HCT116 (cell line): Measurements from ENCODE around the gene SCFD2. TPM values are rescaled to one million over a fixed set of nuclear protein-coding genes. Genes with fewer than 3 reads are reported as not detected.
"Not testable (repeated sequence)": the region's sequence is repeated elsewhere in the genome, so short reads cannot be mapped to it uniquely, and the experiment has no call there.

ENCODE experiments used
- ATAC-seq: fragments of 200-7000 bp; cut with Tn5 transposase; 2 replicates; pipeline ENCODE4 v1.9.1; 2020; ENCODE audit warnings: mild to moderate bottlenecking, moderate library complexity
- BruUV-seq: library from RNA; stranded (reverse); fragments of 400-500 nt; replicated peaks from 2 replicates; lab custom pipeline; 2021; lab: Mats Ljungman, UMichigan
- CTCF ChIA-PET: fragments of 300-600 bp; sonication (Branson Sonifier 250); formaldehyde crosslinking; loops from one replicate; lab custom pipeline; 2021; ENCODE audit warnings: antibody characterized with exemption; lab: Charles Lee
- POLR2A ChIA-PET: fragments of 300-600, 350-600 bp; sonication (Branson Sonifier 250); formaldehyde crosslinking; loops from one replicate; lab custom pipeline; 2021; ENCODE audit warnings: antibody characterized with exemption; lab: Charles Lee
- RAD21 ChIA-PET, 2 experiments: fragments of 300-600 bp; sonication (Branson Sonifier 250); formaldehyde crosslinking; loops; one replicate each; lab custom pipeline; 2023; ENCODE audit warnings: low total read pairs in 2 of 2; ENCODE audit not compliant: uncharacterized antibody in 2 of 2, unreplicated experiment in 2 of 2, low non-redundant PET in 1 of 2; lab: Charles Lee
- DNase-seq: peaks from one replicate; pipeline ENCODE4 v3.0.0-alpha.2; 2010; ENCODE audit warnings: low read depth, low spot score
- H2AFZ ChIP-seq: fragments of 200-600 bp; shearing (Covaris generic), sonication (generic); 2 replicates; pipeline ENCODE4 v1.6.1; 2017; ENCODE audit warnings: low read depth, mixed run types, mixed read lengths, antibody characterized with exemption, low read length; ENCODE audit not compliant: poor library complexity, severe bottlenecking
- H3K27ac ChIP-seq: 2 replicates; pipeline ENCODE4 v1.5.1; 2012; ENCODE audit warnings: low read depth, low read length
- H3K27me3 ChIP-seq: fragments of 200-600 bp; sonication (generic); 2 replicates; pipeline ENCODE4 v1.6.1; 2016; ENCODE audit warnings: mixed run types, low read length, mixed read lengths; ENCODE audit not compliant: insufficient read depth
- H3K36me3 ChIP-seq, 2 experiments: fragments of 200-500 bp in 1 of 2; fragments of 200-600 bp in 1 of 2; sonication (Bioruptor generic) in 1 of 2; sonication (generic) in 1 of 2; 2 replicates each; pipeline versions ENCODE4 v1.5.1 to v1.6.1; 2014 to 2016; ENCODE audit warnings: low read length in 2 of 2, inconsistent platforms in 1 of 2, mixed read lengths in 1 of 2, mixed run types in 1 of 2; ENCODE audit not compliant: insufficient read depth in 2 of 2, control insufficient read depth in 1 of 2
- H3K4me1 ChIP-seq, 2 experiments: fragments of 200-600 bp in 1 of 2; sonication (generic) in 1 of 2; 2 replicates each; pipeline versions ENCODE4 v1.5.1 to v1.6.1; 2012 to 2017; ENCODE audit warnings: low read length in 2 of 2, inconsistent platforms in 1 of 2, mild to moderate bottlenecking in 1 of 2, mixed read lengths in 1 of 2, mixed run types in 1 of 2, moderate library complexity in 1 of 2; ENCODE audit not compliant: insufficient read depth in 2 of 2, control insufficient read depth in 1 of 2
- H3K4me2 ChIP-seq: fragments of 200-600 bp; sonication (generic); 2 replicates; pipeline ENCODE4 v1.6.1; 2017; ENCODE audit warnings: mixed run types, low read length, mixed read lengths
- H3K4me3 ChIP-seq, 2 experiments: fragments of 200-600 bp in 1 of 2; sonication (generic) in 1 of 2; replicated peaks in 1 of 2; 2 replicates each; pipeline ENCODE4 v1.5.1; 2011 to 2016; ENCODE audit warnings: low read length in 2 of 2, control low read depth in 1 of 2, low read depth in 1 of 2, mild to moderate bottlenecking in 1 of 2, mixed read lengths in 1 of 2, mixed run types in 1 of 2
- H3K79me2 ChIP-seq: fragments of 200-600 bp; sonication (generic); 2 replicates; pipeline ENCODE4 v1.6.1; 2017; ENCODE audit warnings: mild to moderate bottlenecking, mixed run types, low read length, moderate library complexity, mixed read lengths; ENCODE audit not compliant: insufficient read depth
- H3K9ac ChIP-seq: fragments of 200-600 bp; sonication (generic); 2 replicates; pipeline ENCODE4 v1.6.1; 2016; ENCODE audit warnings: low read length, mixed read lengths
- H3K9me2 ChIP-seq: fragments of 200-600 bp; sonication (generic), shearing (Covaris generic); 2 replicates; pipeline ENCODE4 v1.6.1; 2017; ENCODE audit warnings: mixed run types, mild to moderate bottlenecking, moderate library complexity; ENCODE audit not compliant: insufficient read depth
- H3K9me3 ChIP-seq, 2 experiments: fragments of 200-500 bp in 1 of 2; fragments of 200-600 bp in 1 of 2; sonication (Bioruptor generic) in 1 of 2; sonication (generic) in 1 of 2; 2 replicates each; pipeline ENCODE4 v1.6.1; 2014 to 2017; ENCODE audit warnings: low read length in 2 of 2, mixed read lengths in 2 of 2, inconsistent platforms in 1 of 2, low read depth in 1 of 2, mild to moderate bottlenecking in 1 of 2, mixed run types in 1 of 2, moderate library complexity in 1 of 2; ENCODE audit not compliant: control insufficient read depth in 1 of 2, insufficient read depth in 1 of 2
- H4K20me1 ChIP-seq: fragments of 200-600 bp; sonication (generic), shearing (Covaris generic); 2 replicates; pipeline ENCODE4 v1.6.1; 2017; ENCODE audit warnings: mixed run types, mild to moderate bottlenecking, moderate library complexity; ENCODE audit not compliant: insufficient read depth
- CEBPB ChIP-seq: IDR thresholded peaks from 2 replicates; pipeline ENCODE4 v1.6.1; 2012; ENCODE audit warnings: low read depth
- EZH2 ChIP-seq: fragments of 200-600 bp; sonication (generic); IDR thresholded peaks from 2 replicates; pipeline ENCODE4 v1.6.1; 2017; ENCODE audit warnings: antibody characterized with exemption, mixed run types
- ZBTB33 ChIP-seq: IDR thresholded peaks from 2 replicates; pipeline ENCODE4 v1.6.1; 2011; ENCODE audit warnings: mild to moderate bottlenecking, low read length, moderate library complexity; ENCODE audit not compliant: insufficient replicate concordance; ENCODE audit errors: extremely low read depth
- intact Hi-C: fragments of 100-400 bp; cut with micrococcal nuclease; formaldehyde crosslinking; loops from 2 replicates; pipeline ENCODE4 v1.10.0; 2022
- total RNA-seq: library from RNA; stranded (reverse); gene quantifications from one replicate; pipeline ENCODE4 v1.2.1, GENCODE V29; 2021; ENCODE audit not compliant: unreplicated experiment

The SCFD2 gene
- total RNA-seq, 1 experiment from 2014 or later = 13.6 TPM

GRCh38 chr4:53057108-53057507 is 308.8 kb downstream of the SCFD2 start:
- intact Hi-C loops, CTCF ChIA-PET, RAD21 ChIA-PET, ATAC-seq, H3K4me3 ChIP-seq, H3K9ac ChIP-seq, H3K79me2 ChIP-seq, H2AFZ ChIP-seq, H3K36me3 ChIP-seq, POLR2A ChIA-PET, BruUV-seq, H3K9me3 ChIP-seq, H3K27ac ChIP-seq, H4K20me1 ChIP-seq, DNase-seq, H3K27me3 ChIP-seq, H3K4me2 ChIP-seq, H3K4me1 ChIP-seq, H3K9me2 ChIP-seq: not testable (repeated sequence)

- H3K79me2 ChIP-seq = no peaks in the 10 kb centered on the region
- ATAC-seq (no peak), DNase-seq (no peak)
- no peaks in the 10 kb centered on the region for H3K4me1 ChIP-seq
- H3K9me2 ChIP-seq = no peaks in the 10 kb centered on the region
- CTCF ChIA-PET = no interaction called here
- H3K9me3 ChIP-seq = no peaks in the 10 kb centered on the region
- RAD21 ChIA-PET = no interaction called here
- H3K4me3 ChIP-seq = no peak overlapping the region
- intact Hi-C loops = no loop called here
- H3K36me3 ChIP-seq = no peaks in the 10 kb centered on the region
- TF ChIP-seq CEBPB (no peak), EZH2 (no peak), ZBTB33 (no peak)
- no peaks in the 10 kb centered on the region for H3K27me3 ChIP-seq
- no peak overlapping the region for H3K4me2 ChIP-seq
- H3K27ac ChIP-seq = no peak overlapping the region
- POLR2A ChIA-PET = no interaction called here
- no peak overlapping the region for H2AFZ ChIP-seq
- no TSS peak for BruUV-seq
- no peak overlapping the region for H3K9ac ChIP-seq
- H4K20me1 ChIP-seq = no peaks in the 10 kb centered on the region
These were observed 310.0 kb downstream of the SCFD2 start for GRCh38 chr4:53055716-53056403.
